GM23248 (cell line): ENCODE measurements around the gene GLIPR1.

Experiments
- EZH2 ChIP-seq: fragments of 200-600 bp; sonication (generic); IDR thresholded peaks from 2 replicates; pipeline ENCODE4 v1.6.1; 2018; ENCODE audit warnings: antibody characterized with exemption, mild to moderate bottlenecking; ENCODE audit not compliant: insufficient read depth, poor library complexity, severe bottlenecking
- EZH2phosphoT487 ChIP-seq: fragments of 200-600 bp; sonication (generic); IDR thresholded peaks from 2 replicates; pipeline ENCODE4 v1.6.1; 2018; ENCODE audit warnings: antibody characterized with exemption, moderate library complexity, mild to moderate bottlenecking, low read depth; ENCODE audit not compliant: insufficient read depth

DNA sequence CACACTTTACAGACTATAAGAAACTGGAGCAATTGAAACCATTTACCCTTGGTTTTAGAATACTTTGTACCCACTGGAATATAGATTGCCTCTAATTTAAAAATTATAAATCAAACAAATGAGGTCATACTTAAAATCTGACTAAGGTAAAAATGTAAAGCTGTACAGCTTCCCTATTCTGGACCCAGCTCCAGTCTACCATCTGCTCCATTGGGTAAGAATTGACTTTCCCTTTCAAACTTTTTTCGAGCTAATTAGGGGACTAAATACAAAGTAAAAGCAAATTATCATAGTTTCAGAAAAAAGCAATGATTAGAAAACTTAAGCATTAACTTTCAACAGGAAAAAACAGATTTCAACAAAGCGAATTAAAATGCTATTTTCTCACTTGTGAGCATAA lies 26.5 kb downstream of the GLIPR1 start:
- TF ChIP-seq EZH2: no peak
- TF ChIP-seq EZH2phosphoT487: no peak
